Bronchial epithelial cell (primary cell): ENCODE results near the gene DCAF12L1. TPM values are rescaled to one million over a fixed set of nuclear protein-coding genes. Genes with fewer than 3 reads are reported as not detected.

ENCODE experiments used
- DNase-seq: peaks from one replicate; pipeline ENCODE4 v3.0.0-alpha.2; 2010; ENCODE audit warnings: low read depth
- FAIRE-seq: peaks from 2 replicates; lab custom pipeline; 2011; peaks lifted over from hg19 to GRCh38; lab: Jason Lieb, UNC
- H3K27me3 ChIP-seq: 2 replicates; pipeline ENCODE4 v1.5.1; 2011; ENCODE audit warnings: low read length; ENCODE audit not compliant: control insufficient read depth, insufficient read depth
- H3K36me3 ChIP-seq: 2 replicates; pipeline ENCODE4 v1.5.1; 2011; ENCODE audit warnings: low read length; ENCODE audit not compliant: control insufficient read depth, insufficient read depth
- H3K4me3 ChIP-seq: 2 replicates; pipeline ENCODE4 v1.5.1; 2011; ENCODE audit warnings: mild to moderate bottlenecking, low read depth, low read length, control low read depth
- total RNA-seq: library from RNA; depleted of rRNA; stranded (reverse); fragments of >200 nt; gene quantifications from 2 replicates; pipeline ENCODE4 v1.2.1, GENCODE V29; 2014
- TF ChIP-seq, protein P1 (sequence below): IDR thresholded peaks from 2 replicates; pipeline ENCODE4 v1.5.1; 2011; ENCODE audit warnings: mild to moderate bottlenecking, moderate library complexity, low read length, control low read depth, inconsistent platforms; ENCODE audit not compliant: insufficient read depth, severe bottlenecking

DCAF12L1 gene
- total RNA-seq, 1 donor from 2014 or later: not detected

DNA sequence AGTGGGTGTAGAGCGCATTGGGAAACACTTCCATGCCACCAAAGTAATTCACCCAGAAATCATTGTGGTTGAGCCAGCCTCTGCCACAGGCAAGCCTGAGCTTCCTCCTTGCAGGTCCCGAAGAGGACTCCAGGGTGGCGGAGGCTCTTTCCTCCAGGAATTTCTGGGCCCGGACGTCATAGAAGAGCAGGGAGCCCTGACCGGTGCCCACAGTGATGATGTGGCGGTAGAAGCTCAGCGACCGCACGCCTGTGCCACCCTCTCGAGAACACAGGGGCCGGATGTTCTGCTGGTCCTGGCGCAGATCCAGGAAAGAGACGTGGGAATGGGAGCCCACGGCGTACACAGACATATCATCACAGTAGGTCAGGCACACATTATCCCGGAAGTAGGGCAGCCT is 1.3 kb downstream of the DCAF12L1 start:
- TF ChIP-seq, protein P1, sequence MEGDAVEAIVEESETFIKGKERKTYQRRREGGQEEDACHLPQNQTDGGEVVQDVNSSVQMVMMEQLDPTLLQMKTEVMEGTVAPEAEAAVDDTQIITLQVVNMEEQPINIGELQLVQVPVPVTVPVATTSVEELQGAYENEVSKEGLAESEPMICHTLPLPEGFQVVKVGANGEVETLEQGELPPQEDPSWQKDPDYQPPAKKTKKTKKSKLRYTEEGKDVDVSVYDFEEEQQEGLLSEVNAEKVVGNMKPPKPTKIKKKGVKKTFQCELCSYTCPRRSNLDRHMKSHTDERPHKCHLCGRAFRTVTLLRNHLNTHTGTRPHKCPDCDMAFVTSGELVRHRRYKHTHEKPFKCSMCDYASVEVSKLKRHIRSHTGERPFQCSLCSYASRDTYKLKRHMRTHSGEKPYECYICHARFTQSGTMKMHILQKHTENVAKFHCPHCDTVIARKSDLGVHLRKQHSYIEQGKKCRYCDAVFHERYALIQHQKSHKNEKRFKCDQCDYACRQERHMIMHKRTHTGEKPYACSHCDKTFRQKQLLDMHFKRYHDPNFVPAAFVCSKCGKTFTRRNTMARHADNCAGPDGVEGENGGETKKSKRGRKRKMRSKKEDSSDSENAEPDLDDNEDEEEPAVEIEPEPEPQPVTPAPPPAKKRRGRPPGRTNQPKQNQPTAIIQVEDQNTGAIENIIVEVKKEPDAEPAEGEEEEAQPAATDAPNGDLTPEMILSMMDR: no peak
- FAIRE-seq: no peak
- Histone ChIP-seq H3K27me3 (no peaks in the 10 kb centered on the region), H3K4me3 (no peak overlapping the region), H3K36me3 (no peaks in the 10 kb centered on the region)
- DNase-seq: no peak

DNA sequence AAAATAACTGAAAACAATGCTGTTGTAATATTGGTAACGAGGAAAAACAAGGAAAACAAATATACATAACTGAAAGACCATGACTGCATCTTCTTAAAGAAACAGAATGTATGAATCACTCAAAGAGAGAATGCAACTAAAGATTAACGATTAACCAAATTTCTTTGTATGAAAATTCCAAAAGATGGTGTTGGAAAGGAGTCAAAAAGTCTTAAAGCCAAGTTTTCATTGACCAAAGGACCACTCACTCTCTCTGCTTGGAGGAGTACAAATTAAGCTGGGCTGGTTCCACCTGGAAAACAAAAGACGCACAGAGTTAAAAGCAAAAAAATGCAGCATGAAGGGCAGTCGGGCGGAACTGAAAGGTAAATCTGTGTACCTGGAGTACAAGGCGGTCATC is 1.8 kb downstream of the DCAF12L1 start:
- no peaks in the 10 kb centered on the region for H3K36me3 ChIP-seq
- DNase-seq: no peak
- H3K4me3 ChIP-seq: no peak overlapping the region
- TF ChIP-seq, protein P1: no peak
- no peaks in the 10 kb centered on the region for H3K27me3 ChIP-seq
- no peak for FAIRE-seq

DNA sequence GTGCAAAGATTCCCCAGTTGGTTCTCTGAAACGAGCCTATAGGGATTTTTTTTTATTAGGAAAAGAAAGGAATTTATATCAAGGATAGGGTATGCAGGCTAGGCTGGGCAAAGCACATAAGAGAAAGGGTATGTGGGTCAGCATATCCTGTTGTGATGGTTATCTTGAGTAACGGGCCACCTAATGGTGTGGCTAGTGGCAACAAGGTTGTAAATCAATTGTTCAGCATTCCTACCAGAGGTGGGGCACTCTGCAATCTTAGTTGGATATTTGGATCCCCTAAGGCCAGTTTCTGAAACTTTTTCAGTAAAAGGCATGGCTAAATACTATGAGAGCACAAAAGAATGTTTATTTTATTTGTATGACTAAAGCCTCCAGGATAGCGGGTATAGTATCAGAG is 42.7 kb downstream of the DCAF12L1 start:
- no peak for FAIRE-seq
- Histone ChIP-seq H3K4me3 (no peak overlapping the region), H3K36me3 (no peaks in the 10 kb centered on the region), H3K27me3 (no peaks in the 10 kb centered on the region)
- TF ChIP-seq, protein P1: no peak
- no peak for DNase-seq
